ENCODE measurements around the gene CNTNAP5. TPM values are rescaled to one million over a fixed set of nuclear protein-coding genes. Genes with fewer than 3 reads are reported as not detected.

Gene CNTNAP5
- total and polyA plus RNA-seq, 2 donors from 2014 or later = 0.50 TPM; not detected in 1

GRCh38 chr2:124894199-124894598, 869.1 kb downstream of the CNTNAP5 start:
- no peaks in the 10 kb centered on the region for H3K27me3 ChIP-seq (ENCODE audit: control insufficient read depth, insufficient read depth, low read length)
- H3K4me3 ChIP-seq (ENCODE audit: low read length in 3 of 3) = no peak overlapping the region
- no peak for FAIRE-seq
- intact Hi-C loops (cut with DNase I) = no loop called here
- DNase-seq = no peak
- TF ChIP-seq CTCF (IDR thresholded peaks at IDR 0.05; ENCODE audit: borderline replicate concordance, extremely low read depth, insufficient read depth) = no peak
- no peak overlapping the region for H3K9ac ChIP-seq (ENCODE audit: low read length in 3 of 3)
- H3K9me3 ChIP-seq (ENCODE audit: control insufficient read depth in 2 of 3, insufficient read depth in 1 of 3, low read length in 3 of 3) = no peaks in the 10 kb centered on the region
- no peaks in the 10 kb centered on the region for H3K4me1 ChIP-seq (ENCODE audit: control insufficient read depth in 2 of 3, insufficient read depth in 2 of 3, low read depth in 1 of 3, low read length in 3 of 3)
- H3K27ac ChIP-seq (ENCODE audit: low read depth in 2 of 2, low read length in 2 of 2) = no peak overlapping the region
- H3K36me3 ChIP-seq (ENCODE audit: control insufficient read depth in 2 of 3, insufficient read depth in 3 of 3, low read length in 3 of 3) = no peaks in the 10 kb centered on the region

DNA sequence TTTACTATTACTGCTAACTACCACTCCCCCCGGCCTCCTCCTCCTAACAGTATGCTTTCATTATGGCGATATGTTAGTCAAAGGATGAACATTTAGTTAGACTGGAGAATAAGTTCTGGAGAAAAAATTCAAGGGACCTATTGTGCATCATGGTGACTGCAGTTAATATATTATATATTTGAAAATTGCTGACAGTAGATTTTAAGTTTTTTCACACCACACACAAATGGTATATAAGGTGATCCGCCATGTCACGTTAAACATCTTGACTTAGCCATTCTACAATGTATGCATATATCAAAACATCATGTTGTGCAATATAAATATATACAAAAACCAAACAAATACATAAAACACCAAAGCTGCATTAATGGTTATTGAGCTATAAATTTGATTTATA, 873.7 kb downstream of the CNTNAP5 start:
- Histone ChIP-seq H3K9ac (ENCODE audit: low read length in 3 of 3) (no peak overlapping the region), H3K4me1 (ENCODE audit: control insufficient read depth in 2 of 3, insufficient read depth in 2 of 3, low read depth in 1 of 3, low read length in 3 of 3) (no peaks in the 10 kb centered on the region), H3K9me3 (ENCODE audit: control insufficient read depth in 2 of 3, insufficient read depth in 1 of 3, low read length in 3 of 3) (no peaks in the 10 kb centered on the region), H3K27me3 (ENCODE audit: control insufficient read depth, insufficient read depth, low read length) (no peaks in the 10 kb centered on the region), H3K4me3 (ENCODE audit: low read length in 3 of 3) (no peak overlapping the region), H3K36me3 (ENCODE audit: control insufficient read depth in 2 of 3, insufficient read depth in 3 of 3, low read length in 3 of 3) (no peaks in the 10 kb centered on the region), H3K27ac (ENCODE audit: low read depth in 2 of 2, low read length in 2 of 2) (no peak overlapping the region)
- intact Hi-C loops (cut with DNase I) = no loop called here
- DNase-seq (no peak), FAIRE-seq (no peak)
- TF ChIP-seq CTCF (IDR thresholded peaks at IDR 0.05; ENCODE audit: borderline replicate concordance, extremely low read depth, insufficient read depth) = no peak

- FAIRE-seq (no peak), DNase-seq (no peak)
- H3K4me1 ChIP-seq (ENCODE audit: control insufficient read depth in 2 of 3, insufficient read depth in 2 of 3, low read depth in 1 of 3, low read length in 3 of 3) = no peaks in the 10 kb centered on the region
- intact Hi-C loops (cut with DNase I) = no loop called here
- H3K36me3 ChIP-seq (ENCODE audit: control insufficient read depth in 2 of 3, insufficient read depth in 3 of 3, low read length in 3 of 3) = no peaks in the 10 kb centered on the region
- no peaks in the 10 kb centered on the region for H3K9me3 ChIP-seq (ENCODE audit: control insufficient read depth in 2 of 3, insufficient read depth in 1 of 3, low read length in 3 of 3)
- H3K27me3 ChIP-seq (ENCODE audit: control insufficient read depth, insufficient read depth, low read length) = no peaks in the 10 kb centered on the region
- TF ChIP-seq CTCF (IDR thresholded peaks at IDR 0.05; ENCODE audit: borderline replicate concordance, extremely low read depth, insufficient read depth) = no peak
- H3K9ac ChIP-seq (ENCODE audit: low read length in 3 of 3) = no peak overlapping the region
- no peak overlapping the region for H3K4me3 ChIP-seq (ENCODE audit: low read length in 3 of 3)
- no peak overlapping the region for H3K27ac ChIP-seq (ENCODE audit: low read depth in 2 of 2, low read length in 2 of 2)
These were observed 883.3 kb downstream of the CNTNAP5 start for GRCh38 chr2:124908411-124908810.

- Histone ChIP-seq H3K9me3 (ENCODE audit: control insufficient read depth in 2 of 3, insufficient read depth in 1 of 3, low read length in 3 of 3) (no peaks in the 10 kb centered on the region), H3K27me3 (ENCODE audit: control insufficient read depth, insufficient read depth, low read length) (no peaks in the 10 kb centered on the region), H3K27ac (ENCODE audit: low read depth in 2 of 2, low read length in 2 of 2) (no peak overlapping the region), H3K4me3 (ENCODE audit: low read length in 3 of 3) (no peak overlapping the region), H3K4me1 (ENCODE audit: control insufficient read depth in 2 of 3, insufficient read depth in 2 of 3, low read depth in 1 of 3, low read length in 3 of 3) (no peaks in the 10 kb centered on the region), H3K9ac (ENCODE audit: low read length in 3 of 3) (no peak overlapping the region), H3K36me3 (ENCODE audit: control insufficient read depth in 2 of 3, insufficient read depth in 3 of 3, low read length in 3 of 3) (no peaks in the 10 kb centered on the region)
- FAIRE-seq (no peak), DNase-seq (peak in 2 of 5 donors; percentile 6 to 46)
- intact Hi-C loops (cut with DNase I) = no loop called here
- TF ChIP-seq CTCF (IDR thresholded peaks at IDR 0.05; ENCODE audit: borderline replicate concordance, extremely low read depth, insufficient read depth) = no peak
These were observed 886.5 kb downstream of the CNTNAP5 start for GRCh38 chr2:124911560-124911959.
